MM.1S (cell line): ENCODE results near the gene MPZL1.

Experiments used
- DNase-seq: peaks from one replicate; pipeline ENCODE4 v3.0.0-alpha.2; 2015
- H2AFZ ChIP-seq: fragments of 300-600 bp; sonication (generic); 2 replicates; pipeline ENCODE4 v1.6.0; 2016; ENCODE audit warnings: antibody characterized with exemption, low read length
- H3F3A ChIP-seq: fragments of 300-600 bp; sonication (generic); 2 replicates; pipeline ENCODE4 v1.6.1; 2016; ENCODE audit warnings: mild to moderate bottlenecking, antibody characterized with exemption, low read length, moderate library complexity, mixed read lengths; ENCODE audit not compliant: insufficient read depth
- H3K27ac ChIP-seq: fragments of 300-600 bp; sonication (generic); 2 replicates; pipeline ENCODE4 v1.5.1; 2016; ENCODE audit warnings: mild to moderate bottlenecking, low read length
- H3K27me3 ChIP-seq: fragments of 300-600 bp; sonication (generic); replicated peaks from 2 replicates; pipeline ENCODE4 v1.6.0; 2016; ENCODE audit warnings: low read length; ENCODE audit not compliant: insufficient read depth
- H3K36me3 ChIP-seq: fragments of 300-600 bp; sonication (generic); replicated peaks from 2 replicates; pipeline ENCODE4 v1.6.1; 2016; ENCODE audit warnings: mild to moderate bottlenecking, low read length, mixed read lengths; ENCODE audit not compliant: insufficient read depth
- H3K4me1 ChIP-seq: fragments of 300-600 bp; sonication (generic); 2 replicates; pipeline ENCODE4 v1.6.1; 2016; ENCODE audit warnings: low read length, mixed read lengths
- H3K4me2 ChIP-seq: fragments of 300-600 bp; sonication (generic); 2 replicates; pipeline ENCODE4 v1.6.0; 2016; ENCODE audit warnings: low read depth, low read length
- H3K4me3 ChIP-seq: fragments of 300-600 bp; sonication (generic); 2 replicates; pipeline ENCODE4 v1.5.1; 2016; ENCODE audit warnings: low read length, mixed read lengths
- H3K79me2 ChIP-seq: fragments of 300-600 bp; sonication (generic); 2 replicates; pipeline ENCODE4 v1.6.1; 2016; ENCODE audit warnings: mixed run types, low read length, mixed read lengths
- H3K9ac ChIP-seq: fragments of 300-600 bp; sonication (generic); 2 replicates; pipeline ENCODE4 v1.6.1; 2016; ENCODE audit warnings: low read length, mixed read lengths
- H3K9me2 ChIP-seq: fragments of 300-600 bp; sonication (generic); replicated peaks from 2 replicates; pipeline ENCODE4 v1.6.1; 2016; ENCODE audit warnings: mild to moderate bottlenecking, low read length, mixed read lengths; ENCODE audit not compliant: insufficient read depth
- H3K9me3 ChIP-seq: fragments of 300-600 bp; sonication (generic); replicated peaks from 2 replicates; pipeline ENCODE4 v1.6.1; 2016; ENCODE audit warnings: mild to moderate bottlenecking, low read length, mixed read lengths; ENCODE audit not compliant: insufficient read depth
- H4K20me1 ChIP-seq: fragments of 300-600 bp; sonication (generic); 2 replicates; pipeline ENCODE4 v1.6.1; 2016; ENCODE audit warnings: mild to moderate bottlenecking, low read length, moderate library complexity, mixed read lengths; ENCODE audit not compliant: insufficient read depth
- EZH2 ChIP-seq: fragments of 300-600 bp; sonication (generic); optimal IDR thresholded peaks from 2 replicates; pipeline ENCODE3; 2017; ENCODE audit warnings: low read depth, mild to moderate bottlenecking, antibody characterized with exemption, low read length, mixed read lengths
- EZH2phosphoT487 ChIP-seq: fragments of 300-600 bp; sonication (generic); IDR thresholded peaks from 2 replicates; pipeline ENCODE4 v1.6.1; 2018; ENCODE audit warnings: antibody characterized with exemption, low read length
- TF ChIP-seq, protein P1 (sequence below): fragments of 300-600 bp; sonication (generic); IDR thresholded peaks from 2 replicates; pipeline ENCODE4 v1.5.1; 2016; ENCODE audit warnings: antibody characterized with exemption, low read length, mixed read lengths

Gene MPZL1

GRCh38 chr1:167765496-167765895, 43.7 kb downstream of the MPZL1 start:
- Histone ChIP-seq H3K4me3 (no peak overlapping the region), H3K4me1 (no peaks in the 10 kb centered on the region), H3K4me2 (no peak overlapping the region), H3F3A (no peaks in the 10 kb centered on the region), H3K9me3 (no peaks in the 10 kb centered on the region), H3K27ac (no peak overlapping the region), H3K27me3 (no peaks in the 10 kb centered on the region), H3K79me2 (no peaks in the 10 kb centered on the region), H4K20me1 (no peaks in the 10 kb centered on the region), H3K36me3 (no peaks in the 10 kb centered on the region), H3K9me2 (no peaks in the 10 kb centered on the region), H2AFZ (no peak overlapping the region), H3K9ac (no peak overlapping the region)
- no peak for TF ChIP-seq EZH2phosphoT487
- TF ChIP-seq, protein P1, sequence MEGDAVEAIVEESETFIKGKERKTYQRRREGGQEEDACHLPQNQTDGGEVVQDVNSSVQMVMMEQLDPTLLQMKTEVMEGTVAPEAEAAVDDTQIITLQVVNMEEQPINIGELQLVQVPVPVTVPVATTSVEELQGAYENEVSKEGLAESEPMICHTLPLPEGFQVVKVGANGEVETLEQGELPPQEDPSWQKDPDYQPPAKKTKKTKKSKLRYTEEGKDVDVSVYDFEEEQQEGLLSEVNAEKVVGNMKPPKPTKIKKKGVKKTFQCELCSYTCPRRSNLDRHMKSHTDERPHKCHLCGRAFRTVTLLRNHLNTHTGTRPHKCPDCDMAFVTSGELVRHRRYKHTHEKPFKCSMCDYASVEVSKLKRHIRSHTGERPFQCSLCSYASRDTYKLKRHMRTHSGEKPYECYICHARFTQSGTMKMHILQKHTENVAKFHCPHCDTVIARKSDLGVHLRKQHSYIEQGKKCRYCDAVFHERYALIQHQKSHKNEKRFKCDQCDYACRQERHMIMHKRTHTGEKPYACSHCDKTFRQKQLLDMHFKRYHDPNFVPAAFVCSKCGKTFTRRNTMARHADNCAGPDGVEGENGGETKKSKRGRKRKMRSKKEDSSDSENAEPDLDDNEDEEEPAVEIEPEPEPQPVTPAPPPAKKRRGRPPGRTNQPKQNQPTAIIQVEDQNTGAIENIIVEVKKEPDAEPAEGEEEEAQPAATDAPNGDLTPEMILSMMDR: no peak
- no peak for TF ChIP-seq EZH2
- no peak for DNase-seq

DNA sequence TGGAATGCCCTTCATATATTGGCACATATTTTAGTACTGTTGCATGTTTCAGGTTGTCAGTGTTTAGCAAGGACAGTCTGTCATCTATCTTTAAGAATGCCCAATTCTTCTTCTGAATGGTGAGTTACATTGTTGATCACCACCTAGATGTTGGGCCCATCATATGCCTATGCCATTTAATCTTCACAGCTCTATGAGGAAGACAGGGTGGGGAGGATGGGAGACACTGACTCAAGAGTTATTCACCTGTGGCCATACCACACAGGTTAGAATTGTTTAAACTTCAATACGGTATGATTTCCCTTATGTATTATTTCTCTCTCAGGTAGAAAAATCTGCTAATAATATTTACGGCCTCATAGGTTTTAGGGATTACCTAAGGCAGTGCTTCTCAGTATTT, 44.8 kb downstream of the MPZL1 start:
- H3K9me2 ChIP-seq: no peaks in the 10 kb centered on the region
- no peaks in the 10 kb centered on the region for H3K9me3 ChIP-seq
- no peak overlapping the region for H3K4me2 ChIP-seq
- TF ChIP-seq EZH2phosphoT487 (no peak), EZH2 (no peak)
- TF ChIP-seq, protein P1: no peak
- H3K79me2 ChIP-seq: no peaks in the 10 kb centered on the region
- H3K36me3 ChIP-seq: no peaks in the 10 kb centered on the region
- DNase-seq: no peak
- no peaks in the 10 kb centered on the region for H3K4me1 ChIP-seq
- no peak overlapping the region for H2AFZ ChIP-seq
- no peak overlapping the region for H3K9ac ChIP-seq
- H3F3A ChIP-seq: no peaks in the 10 kb centered on the region
- H3K27ac ChIP-seq: no peak overlapping the region
- no peak overlapping the region for H3K4me3 ChIP-seq
- H3K27me3 ChIP-seq: no peaks in the 10 kb centered on the region
- no peaks in the 10 kb centered on the region for H4K20me1 ChIP-seq

- Histone ChIP-seq H3K27me3 (no peaks in the 10 kb centered on the region), H3K27ac (no peak overlapping the region), H3K4me3 (no peak overlapping the region), H4K20me1 (no peaks in the 10 kb centered on the region), H3K9me2 (no peaks in the 10 kb centered on the region), H3K9ac (no peak overlapping the region), H3F3A (no peaks in the 10 kb centered on the region), H3K79me2 (no peaks in the 10 kb centered on the region), H3K4me2 (no peak overlapping the region), H3K9me3 (no peaks in the 10 kb centered on the region), H3K4me1 (no peaks in the 10 kb centered on the region), H2AFZ (no peak overlapping the region), H3K36me3 (no peaks in the 10 kb centered on the region)
- DNase-seq: no peak
- TF ChIP-seq EZH2: no peak
- no peak for TF ChIP-seq EZH2phosphoT487
- TF ChIP-seq, protein P1: no peak
Measured at GRCh38 chr1:167767761-167768160, 46.0 kb downstream of the MPZL1 start.

GRCh38 chr1:167770127-167770526, 48.3 kb downstream of the MPZL1 start:
- Histone ChIP-seq H3K9me3 (no peaks in the 10 kb centered on the region), H3K27me3 (no peaks in the 10 kb centered on the region), H3F3A (no peaks in the 10 kb centered on the region), H3K27ac (no peak overlapping the region), H3K4me3 (no peak overlapping the region), H4K20me1 (no peaks in the 10 kb centered on the region), H2AFZ (no peak overlapping the region), H3K9ac (no peak overlapping the region), H3K4me1 (no peaks in the 10 kb centered on the region), H3K4me2 (no peak overlapping the region), H3K9me2 (no peaks in the 10 kb centered on the region), H3K36me3 (no peaks in the 10 kb centered on the region), H3K79me2 (no peaks in the 10 kb centered on the region)
- TF ChIP-seq, protein P1: no peak
- TF ChIP-seq EZH2phosphoT487: no peak
- DNase-seq: no peak
